HG02981 (cell line): ENCODE measurements around the gene SNX3.

Source experiments
- ATAC-seq: cut with Tn5 transposase; IDR thresholded peaks from one replicate; pipeline ENCODE4 v1.9.1; 2021; ENCODE audit warnings: mild to moderate bottlenecking, moderate library complexity; ENCODE audit not compliant: unreplicated experiment

The SNX3 gene

DNA sequence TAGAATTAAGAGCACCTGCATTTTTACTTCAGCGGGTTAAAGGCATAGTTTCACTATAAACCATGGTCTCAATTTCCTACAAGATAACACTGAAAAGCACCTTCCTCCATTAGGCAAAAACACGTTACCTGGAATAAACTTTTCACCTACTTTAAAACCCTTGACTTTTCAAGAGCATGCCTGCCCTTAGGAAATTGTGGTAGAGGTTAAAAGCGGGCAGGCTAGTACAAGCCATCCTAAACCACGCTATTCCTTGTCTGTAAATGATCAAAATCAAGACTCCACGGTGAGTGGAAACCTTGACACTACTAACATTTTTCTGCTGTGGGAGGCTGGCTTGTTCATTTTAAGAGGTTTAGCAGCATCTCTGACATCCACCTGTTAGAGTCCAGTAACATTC lies 51.1 kb downstream of the SNX3 start:
- no peak for ATAC-seq

DNA sequence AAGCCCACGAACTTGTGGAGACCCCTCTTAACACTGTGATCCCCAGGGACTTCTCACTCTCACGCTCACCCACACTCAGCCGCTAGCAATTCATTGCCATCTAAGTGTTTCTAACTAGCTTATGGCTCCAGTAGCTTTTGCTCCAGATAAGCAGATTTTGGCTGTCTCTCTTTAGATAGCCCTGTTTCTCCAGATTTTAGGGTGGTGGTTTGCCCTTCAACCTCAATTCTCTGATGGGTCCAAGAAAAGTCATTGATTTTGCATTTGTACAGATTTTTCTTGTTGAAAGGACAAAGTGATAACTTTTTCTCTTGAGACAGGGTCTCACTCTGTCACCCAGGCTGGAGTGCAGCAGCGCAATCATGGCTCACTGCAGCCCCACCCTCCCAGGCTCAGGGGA lies 53.8 kb downstream of the SNX3 start:
- no peak for ATAC-seq

DNA sequence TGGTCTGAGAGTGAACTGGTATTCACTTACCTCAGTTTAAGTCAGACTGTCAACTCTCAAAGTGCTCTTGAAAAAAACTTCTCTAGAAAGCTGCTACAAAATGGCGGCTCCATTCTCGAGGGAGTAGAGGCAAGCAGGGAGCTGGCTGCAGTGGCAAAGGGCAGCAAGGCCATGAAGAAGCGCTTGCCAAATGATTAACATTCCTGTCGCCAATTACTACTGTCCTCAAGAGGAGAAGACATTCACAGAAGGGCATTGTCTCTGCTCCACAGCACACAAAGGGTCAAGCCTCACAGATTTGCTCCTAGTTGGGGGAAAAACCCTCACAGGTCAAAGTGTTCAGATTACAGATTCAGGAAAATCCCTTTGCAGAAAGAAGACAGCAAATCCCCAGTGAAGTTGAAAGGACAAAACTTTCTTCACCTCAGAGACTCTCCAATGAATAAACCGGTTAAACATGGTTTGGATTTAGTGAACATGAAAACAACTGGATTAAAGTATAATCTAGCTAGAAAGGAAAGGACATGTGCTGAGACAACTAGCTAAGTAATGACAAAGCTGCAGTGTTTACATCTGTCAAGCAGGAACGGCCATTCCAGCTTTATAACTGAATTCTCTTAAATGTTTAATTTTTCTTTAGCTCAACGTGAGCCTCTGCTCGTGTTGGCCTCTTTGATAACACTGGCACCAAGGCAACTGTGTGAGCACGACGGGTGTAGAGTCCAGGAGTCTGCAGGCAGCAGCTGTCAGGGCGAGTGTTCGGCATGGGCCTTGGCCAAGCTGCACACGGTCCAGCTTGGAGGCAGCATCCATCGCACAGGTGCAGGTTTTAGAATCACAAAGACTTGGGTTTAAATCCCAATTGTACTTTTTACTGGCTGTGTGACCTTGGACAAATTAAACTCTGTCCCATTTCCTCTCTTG lies 57.4 kb downstream of the SNX3 start:
- no peak for ATAC-seq

DNA sequence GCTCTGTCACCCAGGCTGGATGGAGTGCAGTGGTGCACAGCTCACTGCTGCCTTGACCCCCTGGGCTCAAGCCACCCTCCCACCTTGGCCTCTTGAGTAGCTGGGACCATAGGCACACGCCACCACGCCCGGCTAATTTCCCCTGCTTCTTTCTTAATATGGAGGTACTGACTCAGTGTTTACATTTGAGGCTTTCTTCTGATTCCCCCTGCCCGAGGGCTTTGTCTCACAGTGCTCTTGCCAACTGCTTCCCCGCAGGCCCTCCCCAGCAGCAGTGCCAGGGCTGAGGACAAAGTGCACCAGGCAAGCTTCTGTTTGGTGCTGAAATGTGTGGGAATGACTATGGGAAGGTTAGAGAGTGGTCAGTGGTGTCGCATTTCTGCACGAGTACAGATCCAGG lies 60.2 kb downstream of the SNX3 start:
- no peak for ATAC-seq

DNA sequence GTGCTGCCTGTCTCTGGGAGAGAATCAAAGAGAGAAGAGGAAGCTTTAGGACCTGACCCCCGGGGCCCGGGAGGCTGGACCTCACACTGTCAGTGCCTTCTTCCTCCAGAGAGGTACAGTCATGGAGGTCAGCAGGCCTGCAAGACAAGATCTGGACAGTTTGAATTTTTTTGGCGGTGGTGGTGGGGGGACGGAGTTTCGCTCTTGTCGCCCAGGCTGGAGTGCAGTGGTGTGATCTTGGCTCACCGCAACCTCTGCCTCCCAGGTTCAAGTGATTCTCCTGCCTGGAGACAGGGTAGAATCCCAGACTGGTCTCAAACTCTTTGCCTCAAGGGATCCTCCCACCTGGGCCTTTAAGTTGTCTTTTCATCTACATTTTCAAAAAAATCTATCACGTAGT lies 60.7 kb downstream of the SNX3 start:
- no peak for ATAC-seq

DNA sequence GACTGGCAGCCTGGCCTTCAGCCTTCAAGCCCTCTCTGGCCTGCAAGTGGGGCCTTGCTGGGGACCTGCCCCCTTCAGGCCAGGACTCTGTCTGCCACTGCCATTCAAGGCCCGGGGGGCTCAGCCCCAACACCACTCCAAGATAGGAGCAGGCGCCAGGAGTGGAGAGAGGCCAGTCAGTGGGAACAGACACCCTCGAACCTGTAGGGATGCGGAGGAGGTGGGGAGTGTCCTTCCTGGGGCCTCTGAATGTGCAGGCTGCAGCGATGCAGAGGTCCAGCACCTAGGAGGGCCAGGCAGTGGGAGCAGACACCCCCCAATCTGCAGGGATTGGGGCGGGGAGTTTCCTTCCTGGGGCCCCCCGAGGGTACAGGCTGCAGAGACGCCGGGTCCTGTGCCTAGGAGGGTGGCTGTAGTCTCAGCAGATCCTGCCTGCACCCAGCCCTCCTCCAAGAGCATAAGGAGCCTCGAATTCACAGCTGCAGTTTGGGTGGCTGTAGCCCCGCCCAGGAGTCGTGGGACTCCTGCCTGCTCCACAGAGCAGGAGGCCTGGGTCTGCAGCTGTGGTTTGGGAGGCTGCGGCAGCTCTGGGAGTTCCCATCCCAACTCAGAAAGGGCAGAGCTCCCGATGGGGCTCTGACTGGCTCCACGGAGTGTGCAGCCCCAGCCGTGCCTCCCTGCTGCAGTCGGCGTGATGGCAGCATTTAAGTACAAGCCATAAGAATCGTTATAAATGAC lies 61.9 kb downstream of the SNX3 start:
- ATAC-seq, result no peak

DNA sequence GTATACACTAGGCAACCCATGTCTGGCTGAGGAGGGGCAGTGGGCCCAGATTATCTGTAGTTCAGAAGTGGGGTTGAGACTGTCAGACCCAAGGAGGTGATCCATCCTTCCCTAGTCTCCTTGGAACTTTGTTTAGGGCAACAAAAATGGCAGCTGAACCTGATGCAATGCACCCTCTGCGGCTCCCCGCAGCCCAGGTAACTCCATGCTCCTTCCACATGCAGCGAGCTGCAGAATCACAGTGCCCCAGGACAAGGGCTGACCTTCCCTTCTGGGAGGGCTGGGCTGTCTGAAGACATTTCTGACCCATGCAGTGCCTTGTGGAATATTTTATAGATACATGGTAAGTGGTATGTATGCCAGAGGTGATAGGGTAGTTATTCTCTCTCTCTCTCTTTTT lies 65.6 kb downstream of the SNX3 start:
- ATAC-seq, result no peak

DNA sequence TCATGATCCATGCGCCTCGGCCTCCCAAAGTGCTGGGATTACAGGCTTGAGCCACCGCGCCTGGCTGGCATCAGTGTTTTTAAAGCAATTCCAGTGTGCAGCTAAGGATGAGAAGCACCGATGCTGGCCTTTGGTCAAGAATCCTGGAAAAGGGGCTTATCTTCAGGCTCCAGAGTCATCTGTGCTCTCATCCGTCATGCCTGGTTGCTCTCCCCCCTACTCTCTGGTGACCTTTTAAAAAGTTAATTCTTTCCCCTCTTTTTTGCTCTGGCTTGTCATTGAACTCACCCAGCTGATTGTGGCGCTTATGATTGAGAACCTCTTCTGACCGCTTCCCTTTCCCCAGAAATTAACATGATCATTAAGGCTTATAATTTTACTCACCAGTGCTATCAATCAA lies 66.3 kb downstream of the SNX3 start:
- no peak for ATAC-seq

DNA sequence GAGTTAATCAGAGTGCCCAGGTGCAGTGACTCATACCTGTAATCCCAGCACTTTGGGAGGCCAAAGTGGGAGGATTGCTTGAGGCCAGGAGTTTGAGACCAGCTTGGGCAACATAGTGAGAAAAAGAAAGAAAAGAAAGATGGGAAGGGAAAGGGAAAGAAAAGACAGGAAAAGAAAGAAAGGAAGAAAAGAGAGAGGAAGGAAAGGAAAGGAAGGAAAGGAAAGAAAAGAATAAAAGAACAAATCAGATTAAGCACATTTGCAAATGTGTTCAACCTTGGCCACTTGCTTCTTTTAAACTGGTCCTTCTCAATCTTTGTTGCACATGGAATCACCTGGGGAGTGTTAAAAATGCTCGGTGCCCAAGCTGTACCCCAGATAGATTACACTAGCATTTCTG lies 67.0 kb downstream of the SNX3 start:
- no peak for ATAC-seq

DNA sequence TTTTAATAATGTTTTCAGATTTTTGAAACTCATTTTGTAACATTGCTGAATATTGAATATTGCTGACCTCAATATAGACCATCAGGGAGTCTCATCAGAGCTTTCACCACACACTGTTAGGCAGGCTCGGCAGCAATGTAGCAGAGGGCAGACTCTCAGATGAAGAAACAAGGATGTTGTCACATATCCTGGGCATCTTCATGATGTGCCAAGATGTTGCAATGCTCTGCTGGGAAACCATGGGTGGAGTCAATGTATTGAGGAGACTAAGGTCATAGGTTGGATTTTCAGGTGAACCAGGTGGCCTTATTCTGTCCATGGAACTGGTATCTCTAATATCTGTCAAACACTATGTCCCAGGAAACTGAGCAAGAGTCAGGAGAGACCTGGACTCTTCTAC lies 67.7 kb downstream of the SNX3 start:
- no peak for ATAC-seq

DNA sequence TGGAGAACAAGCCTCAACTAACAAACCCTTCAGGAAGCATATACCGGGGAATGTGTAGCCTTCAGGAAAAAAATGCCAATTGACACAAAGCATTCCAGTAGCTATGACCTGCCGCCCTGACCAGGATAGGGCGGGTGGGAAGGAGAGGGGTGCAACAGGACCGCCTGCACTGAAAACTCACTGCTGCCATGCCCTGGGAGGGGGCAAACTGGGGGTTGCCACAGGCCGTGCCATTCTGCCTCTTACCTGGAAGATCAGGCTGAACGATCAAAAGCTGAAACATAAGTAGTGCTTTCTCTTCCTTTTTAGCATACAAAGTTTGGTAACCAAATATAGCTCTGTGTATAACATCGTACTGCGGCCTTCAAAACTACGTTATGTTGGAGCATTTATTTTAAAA lies 73.3 kb downstream of the SNX3 start:
- no peak for ATAC-seq

DNA sequence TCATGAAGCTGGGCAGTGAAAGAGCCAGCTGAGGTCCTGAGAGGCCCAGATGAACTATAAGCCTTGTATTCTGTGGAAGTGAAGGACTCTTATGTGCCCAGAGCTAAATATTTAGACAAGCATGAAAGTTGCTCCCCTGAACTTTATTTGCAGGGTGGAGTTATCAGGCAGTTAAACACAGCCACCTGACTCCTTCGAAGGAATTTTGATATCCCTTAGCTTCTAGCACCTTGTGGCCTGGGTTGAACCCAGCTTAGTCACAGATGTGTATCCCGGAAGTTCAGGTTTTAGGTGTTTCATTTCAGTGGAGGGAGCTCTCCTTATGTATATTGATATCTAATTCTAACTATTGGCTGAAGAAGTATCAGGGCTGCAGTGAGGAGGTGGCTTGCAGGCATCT lies 74.6 kb downstream of the SNX3 start:
- ATAC-seq, result no peak

DNA sequence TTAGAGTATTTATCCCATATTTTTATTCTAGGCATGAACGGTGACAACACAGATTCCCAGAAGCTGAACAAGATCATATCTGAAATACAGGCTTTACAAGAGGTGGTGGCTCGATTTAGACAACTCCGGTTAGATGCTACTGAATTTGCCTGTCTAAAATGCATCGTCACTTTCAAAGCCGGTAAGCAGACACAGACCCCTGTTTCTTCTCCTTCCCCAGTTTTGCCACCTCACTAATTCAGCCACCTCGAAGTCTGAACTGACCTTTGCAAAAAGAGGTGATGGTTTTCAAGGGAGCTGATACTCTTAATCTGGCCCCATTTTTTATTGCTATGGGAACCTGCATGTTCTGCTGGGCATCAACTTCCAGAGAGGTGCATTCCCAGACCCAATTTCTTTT lies 80.1 kb downstream of the SNX3 start:
- ATAC-seq, result no peak

DNA sequence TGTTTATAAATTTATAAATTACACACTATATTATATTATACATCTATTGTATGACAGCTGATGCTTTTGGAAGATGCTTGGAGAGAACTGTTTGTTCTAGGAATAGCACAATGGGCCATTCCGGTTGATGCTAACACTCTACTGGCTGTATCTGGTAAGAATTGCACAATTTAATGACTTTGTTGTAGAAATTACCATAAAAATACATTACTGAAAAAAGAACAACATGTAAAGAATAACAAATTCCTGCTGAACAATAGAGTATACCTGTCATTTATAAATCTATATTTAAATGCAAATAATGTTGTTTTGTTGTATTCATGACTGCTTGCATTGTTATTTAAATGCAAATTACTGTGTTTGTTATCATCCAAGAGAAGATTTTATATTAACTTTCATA lies 80.6 kb downstream of the SNX3 start:
- ATAC-seq, result no peak

DNA sequence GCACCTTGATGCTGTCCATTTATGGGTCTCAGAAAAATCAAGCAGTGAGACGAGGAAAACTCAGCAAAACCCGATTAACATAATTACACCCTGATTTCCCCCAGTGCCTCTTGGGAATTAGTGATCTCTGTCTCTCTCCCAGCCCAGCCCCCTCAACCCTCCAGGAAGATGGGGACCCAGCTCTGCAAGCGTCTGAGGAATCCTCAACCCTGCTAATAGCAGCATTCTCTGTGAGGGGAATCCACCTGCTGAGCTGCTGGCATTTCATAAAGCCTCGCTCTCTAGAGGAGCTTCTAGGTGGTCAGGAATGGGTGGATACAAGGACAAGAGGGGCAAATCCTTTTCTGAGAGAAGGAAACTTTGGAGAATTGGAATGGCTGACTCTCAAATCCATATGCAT lies 81.1 kb downstream of the SNX3 start:
- ATAC-seq, result no peak

DNA sequence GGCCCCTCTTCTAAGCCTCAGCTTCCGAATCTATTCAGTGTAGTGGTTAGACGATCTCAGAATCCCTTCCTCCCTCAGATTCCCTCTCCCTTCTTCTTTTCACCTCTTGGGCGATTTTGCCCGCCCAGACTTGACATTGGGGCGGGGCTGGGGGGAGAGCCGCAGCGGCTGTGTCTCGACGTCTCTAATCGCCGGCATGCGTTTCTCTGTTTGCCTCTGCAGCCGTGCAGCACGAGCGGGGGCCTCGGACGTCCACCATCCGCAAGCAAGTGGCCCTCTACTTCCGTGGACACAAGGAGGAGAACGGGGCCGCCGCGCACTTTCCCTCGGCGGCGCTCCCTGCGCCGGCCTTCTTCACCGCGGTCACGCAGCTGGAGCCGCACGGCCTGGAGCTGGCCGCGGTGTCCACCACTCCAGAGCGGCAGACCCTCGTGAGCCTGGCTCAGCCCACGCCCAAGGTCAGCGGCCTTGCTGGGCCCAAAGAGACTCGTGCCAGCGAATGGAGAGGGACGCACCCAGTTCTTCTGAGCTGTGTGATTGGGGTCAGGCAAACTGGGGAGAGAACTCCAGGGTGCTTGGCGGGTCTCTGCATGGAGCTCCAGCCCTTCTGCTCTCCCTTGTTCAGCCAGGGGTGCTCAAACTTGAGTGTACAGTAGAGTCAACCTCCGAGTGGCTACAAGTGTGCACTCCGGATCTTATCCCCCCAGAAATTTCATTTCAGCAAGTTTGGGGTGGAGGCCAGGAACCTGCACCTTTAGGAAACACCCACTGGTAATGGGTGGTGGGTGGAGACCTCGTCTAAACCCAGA lies 84.4 kb downstream of the SNX3 start:
- ATAC-seq, result no peak

DNA sequence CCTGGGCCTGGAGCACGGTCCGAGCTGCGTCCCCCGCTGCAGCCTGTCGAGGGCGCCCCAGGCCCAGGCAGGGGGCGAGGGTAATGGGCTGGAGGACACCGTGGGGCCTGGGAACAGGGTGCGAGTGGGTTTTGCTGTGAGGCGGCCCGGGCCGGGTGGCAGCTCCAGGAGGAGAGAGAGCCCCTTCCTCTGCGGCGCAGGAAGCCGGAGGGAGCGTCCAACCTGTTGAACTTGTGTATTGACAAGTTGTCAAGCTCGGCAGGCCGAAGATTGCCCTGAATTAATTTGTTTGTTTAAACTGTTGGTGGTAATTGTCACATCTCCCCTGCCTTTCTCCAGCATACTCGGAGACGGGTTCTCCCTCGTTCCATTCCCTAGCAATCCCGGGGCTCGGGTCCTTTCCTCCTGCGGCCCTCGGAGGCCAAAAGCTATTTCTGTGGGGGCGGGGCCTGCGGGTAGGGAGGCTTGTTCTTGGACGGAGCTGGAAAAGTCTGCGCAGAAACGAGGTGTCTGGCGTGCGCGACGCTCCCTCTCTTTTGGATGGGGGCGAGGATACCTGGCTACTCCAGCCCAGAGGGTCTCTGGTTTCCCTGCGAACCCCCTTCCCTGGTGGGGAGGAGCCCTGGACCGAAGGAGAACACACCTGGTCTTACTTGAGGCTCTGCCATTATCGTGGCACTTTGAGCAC lies 85.1 kb downstream of the SNX3 start:
- no peak for ATAC-seq

DNA sequence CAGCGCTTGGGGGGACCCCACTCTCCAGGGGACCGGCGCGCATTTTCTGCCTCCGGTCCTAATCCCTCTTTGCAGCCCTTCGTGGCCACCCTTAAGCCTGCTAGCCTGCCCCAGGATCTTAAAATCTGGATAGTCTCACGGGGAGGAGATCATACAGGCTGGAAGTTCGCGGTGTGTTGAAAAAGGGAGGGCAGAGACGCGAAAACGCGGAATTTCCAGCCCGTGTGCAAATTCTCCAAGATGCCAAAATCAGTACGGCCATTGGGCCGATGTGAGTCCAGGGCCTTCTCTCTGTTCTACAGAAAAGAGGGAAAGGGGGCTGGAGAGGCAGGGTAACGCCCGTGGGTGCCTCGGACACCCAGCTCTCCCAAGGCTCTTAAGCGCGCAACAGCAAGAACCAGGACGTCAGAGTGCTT lies 85.7 kb downstream of the SNX3 start:
- ATAC-seq, result no peak

DNA sequence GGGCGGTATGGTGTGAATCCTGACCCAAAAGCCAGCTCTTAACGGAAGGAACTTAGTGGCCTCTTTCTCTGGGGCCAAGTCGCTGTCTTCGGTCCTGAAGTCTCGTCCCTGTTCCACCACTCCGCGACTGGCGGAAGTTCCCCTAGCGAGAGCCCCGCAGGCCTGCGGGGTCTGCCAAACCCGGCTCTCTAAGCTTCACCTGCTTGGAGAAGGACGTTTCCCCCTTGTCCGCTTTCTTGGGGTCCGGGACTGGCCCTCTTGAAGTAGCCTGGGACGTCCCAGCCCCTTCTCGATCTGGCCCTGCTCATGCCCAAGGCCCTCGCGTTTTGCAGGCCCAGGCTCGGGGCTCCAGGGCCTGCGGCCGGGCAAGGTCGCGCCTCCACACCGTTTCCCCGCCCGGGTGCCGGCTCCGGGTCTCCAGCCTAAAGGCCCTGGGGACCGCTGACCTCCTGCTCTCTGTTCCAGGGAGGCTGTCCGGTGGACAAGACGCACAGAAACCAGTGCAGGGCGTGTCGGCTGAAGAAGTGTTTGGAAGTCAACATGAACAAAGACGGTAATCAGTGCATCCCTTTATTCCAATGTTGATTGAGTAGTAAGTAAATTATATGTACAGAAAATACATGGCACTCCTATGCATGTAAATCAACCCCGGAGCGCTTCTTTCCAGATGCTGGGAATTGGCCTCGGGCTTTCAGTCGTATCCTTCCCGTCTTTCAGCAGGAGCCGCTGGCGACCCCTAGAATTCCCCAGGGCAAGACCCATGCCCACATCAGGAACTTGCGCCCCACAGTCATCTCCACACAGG lies 86.3 kb downstream of the SNX3 start:
- ATAC-seq, result no peak

DNA sequence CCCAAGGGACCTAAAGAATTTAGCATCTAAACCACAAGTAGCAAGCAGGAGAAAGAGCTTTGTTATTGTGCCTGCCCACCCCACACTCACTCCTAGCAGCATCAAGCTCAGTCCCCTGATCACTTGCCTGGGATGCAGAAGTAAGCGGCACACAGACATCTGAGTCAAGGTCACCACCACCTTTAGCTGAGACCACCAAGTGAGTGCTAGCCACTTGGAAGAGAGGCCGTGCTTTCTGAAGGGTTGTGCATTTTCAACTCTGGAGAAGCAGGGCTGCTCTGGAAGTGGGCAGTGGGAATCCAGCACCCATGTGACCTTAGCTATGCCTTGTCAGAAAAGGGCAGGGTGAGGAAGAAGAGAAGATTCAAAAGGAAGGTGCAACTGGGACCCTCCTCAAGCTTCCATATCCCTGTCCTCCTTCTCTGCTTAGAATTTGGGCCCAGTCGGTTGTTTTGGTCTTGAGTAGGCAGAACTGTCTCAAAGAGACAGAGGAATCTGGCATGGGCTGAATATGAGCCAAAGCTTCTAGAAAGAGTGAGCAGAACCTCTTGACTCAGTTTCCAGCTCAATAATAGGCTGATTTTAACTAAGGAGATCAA lies 88.8 kb downstream of the SNX3 start:
- no peak for ATAC-seq
